Measurements from ENCODE around the gene SLAMF7. TPM values are rescaled to one million over a fixed set of nuclear protein-coding genes. Genes with fewer than 3 reads are reported as not detected.

Gene SLAMF7
- total RNA-seq, 3 donors from 2014 or later: 6.4 to 12.7 (median 10.1) TPM

DNA sequence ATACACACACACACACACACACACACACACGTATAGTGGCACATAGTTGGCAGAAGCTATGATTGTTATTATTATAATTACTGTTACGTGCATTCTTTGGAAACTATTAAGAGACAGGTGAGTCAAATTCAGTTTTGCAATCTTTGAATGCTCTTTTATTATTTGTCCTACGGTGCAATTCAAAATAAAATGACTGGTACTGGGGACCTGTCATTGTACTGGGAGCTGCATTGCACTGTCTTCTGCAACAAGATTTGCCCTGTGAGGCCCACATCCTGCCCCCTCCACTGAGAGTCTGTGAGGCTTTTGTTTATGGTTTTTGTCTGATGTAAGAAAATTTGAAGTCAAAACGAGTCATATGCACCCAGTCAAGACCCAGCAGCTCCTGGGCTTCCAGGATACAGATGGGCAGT is 58.8 kb downstream of the SLAMF7 start:
- Histone ChIP-seq H3K9me3 (no peaks in the 10 kb centered on the region), H3K4me3 (no peak overlapping the region), H3K4me1 (ENCODE audit: low read depth) (no peaks in the 10 kb centered on the region), H3K36me3 (ENCODE audit: low read depth) (no peaks in the 10 kb centered on the region)
- intact Hi-C loops (cut with DNase I, micrococcal nuclease): no loop called here
- DNase-seq (peak in 1 of 3 donors; percentile 32), ATAC-seq (peak; percentile 57)
- TF ChIP-seq, protein P1, sequence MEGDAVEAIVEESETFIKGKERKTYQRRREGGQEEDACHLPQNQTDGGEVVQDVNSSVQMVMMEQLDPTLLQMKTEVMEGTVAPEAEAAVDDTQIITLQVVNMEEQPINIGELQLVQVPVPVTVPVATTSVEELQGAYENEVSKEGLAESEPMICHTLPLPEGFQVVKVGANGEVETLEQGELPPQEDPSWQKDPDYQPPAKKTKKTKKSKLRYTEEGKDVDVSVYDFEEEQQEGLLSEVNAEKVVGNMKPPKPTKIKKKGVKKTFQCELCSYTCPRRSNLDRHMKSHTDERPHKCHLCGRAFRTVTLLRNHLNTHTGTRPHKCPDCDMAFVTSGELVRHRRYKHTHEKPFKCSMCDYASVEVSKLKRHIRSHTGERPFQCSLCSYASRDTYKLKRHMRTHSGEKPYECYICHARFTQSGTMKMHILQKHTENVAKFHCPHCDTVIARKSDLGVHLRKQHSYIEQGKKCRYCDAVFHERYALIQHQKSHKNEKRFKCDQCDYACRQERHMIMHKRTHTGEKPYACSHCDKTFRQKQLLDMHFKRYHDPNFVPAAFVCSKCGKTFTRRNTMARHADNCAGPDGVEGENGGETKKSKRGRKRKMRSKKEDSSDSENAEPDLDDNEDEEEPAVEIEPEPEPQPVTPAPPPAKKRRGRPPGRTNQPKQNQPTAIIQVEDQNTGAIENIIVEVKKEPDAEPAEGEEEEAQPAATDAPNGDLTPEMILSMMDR (IDR thresholded peaks at IDR 0.05): no peak

DNA sequence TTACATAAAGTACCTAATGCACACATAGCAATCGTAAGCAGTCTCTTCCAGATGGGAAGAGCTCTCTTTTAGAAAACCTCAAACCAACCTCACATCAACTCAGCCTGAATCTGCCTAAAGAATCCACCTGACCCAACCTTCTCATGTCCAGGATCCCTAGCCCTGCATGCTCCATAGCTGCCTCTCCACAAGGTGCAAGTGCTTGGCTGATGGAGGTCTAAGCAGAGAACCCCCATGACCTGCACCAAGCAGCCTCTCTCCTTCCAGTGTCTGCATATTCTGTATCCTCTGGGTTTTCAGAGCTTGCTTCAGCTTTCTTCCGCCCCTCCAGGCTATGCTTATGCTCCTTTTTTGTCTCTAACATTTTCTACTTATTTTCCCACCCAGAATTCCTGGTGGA is 59.4 kb downstream of the SLAMF7 start:
- DNase-seq (no peak), ATAC-seq (no peak)
- Histone ChIP-seq H3K4me3 (no peak overlapping the region), H3K4me1 (ENCODE audit: low read depth) (no peaks in the 10 kb centered on the region), H3K36me3 (ENCODE audit: low read depth) (no peaks in the 10 kb centered on the region), H3K9me3 (no peaks in the 10 kb centered on the region)
- TF ChIP-seq, protein P1 (IDR thresholded peaks at IDR 0.05): no peak
- intact Hi-C loops (cut with DNase I, micrococcal nuclease): no loop called here

DNA sequence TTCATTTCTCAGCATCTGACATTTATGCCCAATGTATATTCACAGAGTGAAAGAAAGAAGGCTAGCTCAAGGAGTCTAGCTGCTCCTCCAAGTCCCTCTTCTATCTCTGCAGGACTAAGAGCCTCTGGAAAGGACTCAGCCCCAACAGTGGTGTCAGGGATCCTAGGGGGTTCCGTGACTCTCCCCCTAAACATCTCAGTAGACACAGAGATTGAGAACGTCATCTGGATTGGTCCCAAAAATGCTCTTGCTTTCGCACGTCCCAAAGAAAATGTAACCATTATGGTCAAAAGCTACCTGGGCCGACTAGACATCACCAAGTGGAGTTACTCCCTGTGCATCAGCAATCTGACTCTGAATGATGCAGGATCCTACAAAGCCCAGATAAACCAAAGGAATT is 60.6 kb downstream of the SLAMF7 start:
- H3K4me1 ChIP-seq (ENCODE audit: low read depth): no peaks in the 10 kb centered on the region
- TF ChIP-seq, protein P1 (IDR thresholded peaks at IDR 0.05): no peak
- DNase-seq: no peak
- no peak for ATAC-seq
- H3K4me3 ChIP-seq: no peak overlapping the region
- H3K9me3 ChIP-seq: no peaks in the 10 kb centered on the region
- H3K36me3 ChIP-seq (ENCODE audit: low read depth): no peaks in the 10 kb centered on the region
- intact Hi-C loops (cut with DNase I, micrococcal nuclease): no loop called here

DNA sequence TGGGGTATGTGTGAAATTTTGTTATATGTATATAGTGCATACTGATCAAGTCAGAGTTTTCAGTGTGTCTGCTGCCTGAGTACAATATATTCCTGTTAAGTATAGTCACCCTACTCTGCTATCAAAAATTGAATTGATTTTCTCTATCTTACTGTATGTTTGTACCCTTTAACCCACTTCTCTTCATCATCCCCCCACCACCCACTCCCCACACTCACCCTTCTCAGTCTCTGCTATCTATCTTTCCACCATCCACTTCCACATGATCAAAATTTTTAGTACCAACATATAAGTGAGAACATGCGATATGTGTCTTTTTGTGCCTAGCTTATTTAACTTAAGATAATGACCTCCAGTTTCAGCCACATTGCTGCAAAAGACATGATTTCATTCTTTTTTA is 61.1 kb downstream of the SLAMF7 start:
- ATAC-seq (no peak), DNase-seq (no peak)
- Histone ChIP-seq H3K36me3 (ENCODE audit: low read depth) (no peaks in the 10 kb centered on the region), H3K9me3 (no peaks in the 10 kb centered on the region), H3K4me3 (no peak overlapping the region), H3K4me1 (ENCODE audit: low read depth) (no peaks in the 10 kb centered on the region)
- TF ChIP-seq, protein P1 (IDR thresholded peaks at IDR 0.05): no peak
- intact Hi-C loops (cut with DNase I, micrococcal nuclease): no loop called here

DNA sequence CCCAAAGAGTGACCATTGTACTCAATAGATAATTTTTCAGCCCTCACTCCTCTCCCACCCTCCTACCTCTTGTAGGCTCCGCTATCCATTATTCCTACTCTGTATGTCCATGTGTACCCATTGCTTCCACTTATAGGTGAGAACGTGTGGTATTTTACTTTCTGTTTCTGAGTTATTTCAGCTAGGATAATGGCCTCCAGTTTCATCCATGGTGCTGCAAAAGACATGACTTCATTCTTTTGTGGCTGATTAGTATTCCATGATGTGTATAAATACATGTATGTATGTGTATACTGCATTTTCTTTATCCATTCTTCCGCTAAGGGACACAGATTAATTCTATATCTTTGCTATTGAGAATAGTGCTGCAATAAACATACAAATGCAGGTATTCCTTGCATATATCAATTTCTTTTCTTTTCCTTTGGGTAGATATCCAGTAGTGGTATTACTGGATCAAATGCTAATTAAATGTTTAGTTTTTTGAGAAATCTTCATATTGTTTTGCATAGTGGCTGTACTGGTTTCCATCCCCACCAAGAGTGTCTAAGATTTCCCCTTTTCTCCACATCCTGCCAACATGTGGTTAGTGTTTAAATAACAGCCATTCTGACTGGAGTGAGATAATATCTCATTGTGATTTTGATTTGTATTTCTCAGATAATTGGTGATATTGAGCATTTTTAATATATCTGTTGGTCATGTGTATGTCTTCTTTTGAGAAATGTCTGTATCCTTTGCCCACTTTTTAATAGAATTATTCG is 61.8 kb downstream of the SLAMF7 start:
- ATAC-seq: no peak
- Histone ChIP-seq H3K9me3 (no peaks in the 10 kb centered on the region), H3K4me1 (ENCODE audit: low read depth) (no peaks in the 10 kb centered on the region), H3K36me3 (ENCODE audit: low read depth) (no peaks in the 10 kb centered on the region), H3K4me3 (no peak overlapping the region)
- intact Hi-C loops (cut with DNase I, micrococcal nuclease): no loop called here
- no peak for DNase-seq
- TF ChIP-seq, protein P1 (IDR thresholded peaks at IDR 0.05): no peak
